Stimulated activated naive B cell treated with anti-CD40 and anti-IgM and Interleukin-4, amounts not matched to agents 10 μg/mL and 1 μg/mL and 100 μg/mL, for 72 hours (primary cell): Measurements from ENCODE around the gene BNIP5.

Source experiments
- ATAC-seq, 2 donors: fragments of 150-1000 bp; cut with Tn5 transposase; replicated peaks; 2 replicates each; pipeline ENCODE4 v1.10.0; 2021; ENCODE audit warnings: moderate library complexity in 1 of 2
- DNase-seq: peaks from one replicate; pipeline ENCODE4 v3.0.0; 2021
- H3K27ac Mint-ChIP-seq: one replicate; pipeline ENCODE4 v1.8.0; 2022; ENCODE audit warnings: mild to moderate bottlenecking, mixed read lengths
- H3K27me3 Mint-ChIP-seq, 2 donors: one replicate each; pipeline ENCODE4 v1.8.0; 2022; ENCODE audit warnings: mixed read lengths in 2 of 2
- H3K36me3 Mint-ChIP-seq, 2 donors: one replicate each; pipeline ENCODE4 v1.8.0; 2022; ENCODE audit warnings: mixed read lengths in 2 of 2, mild to moderate bottlenecking in 1 of 2
- H3K4me1 Mint-ChIP-seq, 2 donors: one replicate each; pipeline ENCODE4 v1.8.0; 2022; ENCODE audit warnings: mixed read lengths in 2 of 2, mild to moderate bottlenecking in 1 of 2
- H3K4me3 Mint-ChIP-seq, 2 donors: one replicate each; pipeline ENCODE4 v1.8.0; 2022; ENCODE audit warnings: mild to moderate bottlenecking in 2 of 2, mixed read lengths in 2 of 2, moderate library complexity in 1 of 2
- H3K9me3 Mint-ChIP-seq, 2 donors: one replicate each; pipeline ENCODE4 v1.8.0; 2022; ENCODE audit warnings: mixed read lengths in 2 of 2, mild to moderate bottlenecking in 1 of 2

BNIP5 gene

DNA sequence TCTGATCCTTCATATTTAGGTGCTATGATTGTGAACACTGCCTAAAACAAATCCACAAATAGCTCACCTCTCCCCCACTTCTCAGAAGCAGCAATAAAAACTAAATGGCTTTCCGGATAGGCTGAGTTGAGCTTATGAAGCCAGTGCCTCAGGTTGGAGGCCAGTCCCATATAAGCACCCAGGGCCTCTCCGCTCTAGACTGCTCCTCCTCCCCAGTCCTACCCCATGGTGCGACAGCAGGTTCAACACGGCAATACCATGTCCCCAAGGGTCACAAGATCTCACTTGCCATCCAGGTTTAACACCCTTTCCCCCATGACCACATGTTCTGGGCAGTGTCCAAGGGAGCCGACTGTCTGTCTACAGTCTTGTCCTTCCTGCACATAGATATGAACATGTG, 20.8 kb downstream of the BNIP5 start:
- ATAC-seq (no peak), DNase-seq (no peak)
- Mint-ChIP-seq H3K27me3 (peaks cover 0 to 11% of the 10 kb centered on the region in 2 donors), H3K9me3 (no peaks in the 10 kb centered on the region), H3K27ac (no peak overlapping the region), H3K4me1 (peaks cover 12 to 15% of the 10 kb centered on the region in 2 donors), H3K36me3 (no peaks in the 10 kb centered on the region), H3K4me3 (no peak overlapping the region)

DNA sequence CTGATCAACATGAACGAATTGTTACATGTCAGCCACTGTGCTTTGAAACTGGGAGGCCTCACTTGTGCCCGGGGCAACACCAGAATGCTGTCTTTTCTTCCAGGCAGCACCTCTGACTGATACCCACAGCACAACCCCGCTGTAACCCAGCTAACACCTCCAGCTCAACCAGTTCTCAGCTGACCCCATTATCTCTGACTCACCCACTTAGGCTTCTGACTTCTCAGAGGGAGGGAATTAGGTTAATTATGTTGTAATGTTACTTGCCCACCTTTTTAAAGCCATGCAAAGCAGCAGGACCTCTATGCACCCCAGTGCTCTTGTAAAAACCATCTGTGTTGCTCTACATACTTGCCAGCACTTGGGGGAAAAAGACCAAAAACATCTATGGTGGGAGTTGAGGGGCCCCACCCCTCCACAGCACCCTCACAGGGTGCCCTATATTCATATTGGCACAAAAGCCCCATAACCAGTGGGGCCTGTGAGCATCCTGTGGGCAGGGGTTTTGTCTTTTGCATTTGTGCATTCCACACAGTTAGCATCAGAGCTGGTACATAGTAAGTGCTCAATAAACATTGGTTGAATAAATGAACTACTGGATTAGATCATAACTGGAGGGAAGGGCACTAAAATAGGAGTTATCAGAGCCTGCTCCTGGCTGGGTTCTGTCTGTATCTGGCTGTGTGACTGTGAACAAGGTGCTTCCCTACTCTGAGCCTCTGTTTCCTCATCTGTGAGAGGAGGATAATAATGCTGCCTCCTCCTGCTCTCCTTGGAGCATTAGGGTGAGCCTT, 22.3 kb downstream of the BNIP5 start:
- ATAC-seq (no peak), DNase-seq (no peak)
- H3K27ac Mint-ChIP-seq: peak overlapping the region; percentile 76
- H3K4me1 Mint-ChIP-seq: peaks cover 12 to 15% of the 10 kb centered on the region in 2 donors
- H3K9me3 Mint-ChIP-seq: peaks cover 2 to 3% of the 10 kb centered on the region in 2 donors
- no peaks in the 10 kb centered on the region for H3K36me3 Mint-ChIP-seq
- no peak overlapping the region for H3K4me3 Mint-ChIP-seq
- H3K27me3 Mint-ChIP-seq: peaks cover 0 to 13% of the 10 kb centered on the region in 2 donors

DNA sequence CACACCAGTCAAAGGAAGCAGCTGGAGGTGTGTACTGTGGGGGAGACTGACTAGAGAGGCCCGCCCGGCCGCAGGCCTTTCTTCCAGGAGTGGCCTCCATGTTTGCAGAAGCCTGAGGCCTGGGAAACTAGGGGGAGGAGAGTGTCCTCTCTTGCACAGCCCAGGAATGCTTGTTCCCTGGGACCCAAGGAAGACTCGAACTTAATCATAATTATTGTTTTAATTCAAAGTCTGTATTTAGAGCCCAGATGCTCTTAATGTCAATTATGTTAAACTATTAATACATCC, 23.1 kb downstream of the BNIP5 start:
- peaks cover 12 to 15% of the 10 kb centered on the region in 2 donors for H3K4me1 Mint-ChIP-seq
- H3K4me3 Mint-ChIP-seq: no peak overlapping the region

DNA sequence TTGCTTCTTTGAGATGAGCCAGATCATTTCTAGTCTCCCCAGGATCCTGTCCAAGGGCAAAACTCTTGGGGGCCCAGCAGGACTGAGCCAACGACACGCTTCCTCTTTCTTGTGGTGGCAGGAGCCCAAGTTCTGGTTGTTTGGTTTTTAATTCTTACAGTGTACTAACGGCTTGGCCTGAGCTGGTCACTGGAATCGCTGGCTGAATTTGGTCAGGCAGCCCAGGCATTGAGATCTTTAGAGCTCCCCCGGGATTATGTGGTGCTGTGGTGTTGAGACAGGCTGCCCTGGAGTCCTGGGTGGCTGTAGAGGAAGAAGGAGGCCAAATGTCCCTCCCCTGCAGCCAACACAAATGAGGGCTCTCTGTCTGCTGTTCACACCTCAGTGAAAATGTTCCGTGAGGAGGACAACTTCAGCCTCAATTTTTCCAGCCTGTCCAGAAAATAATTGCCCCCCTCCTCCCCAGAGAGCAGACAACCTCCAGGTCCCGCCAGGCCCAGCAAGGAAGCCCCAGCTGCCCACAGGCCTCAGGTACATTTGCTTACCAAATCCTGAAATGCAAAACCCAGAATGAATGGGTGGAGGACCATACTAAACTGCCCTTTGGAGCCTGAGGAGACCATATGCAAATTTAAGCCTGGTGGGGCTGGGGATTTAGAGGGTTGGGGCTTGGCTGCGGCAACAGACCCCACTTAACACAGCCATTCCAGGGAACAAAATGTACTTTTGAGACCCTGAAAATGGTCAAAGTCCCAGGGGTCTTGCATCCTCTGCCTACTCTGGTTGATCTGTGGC, 23.6 kb downstream of the BNIP5 start:
- Mint-ChIP-seq H3K9me3 (peaks cover 2 to 3% of the 10 kb centered on the region in 2 donors), H3K4me3 (no peak overlapping the region), H3K36me3 (no peaks in the 10 kb centered on the region), H3K27ac (peak overlapping the region; percentile 57), H3K4me1 (peaks cover 12 to 15% of the 10 kb centered on the region in 2 donors), H3K27me3 (peaks cover 0 to 13% of the 10 kb centered on the region in 2 donors)
- ATAC-seq: peak; percentile 89 to 92
- no peak for DNase-seq

More for the DNA sequence above, 23.1 kb downstream of the BNIP5 start:
- H3K36me3 Mint-ChIP-seq: no peaks in the 10 kb centered on the region
- H3K27ac Mint-ChIP-seq: no peak overlapping the region
- H3K9me3 Mint-ChIP-seq: peaks cover 2 to 3% of the 10 kb centered on the region in 2 donors
- peaks cover 0 to 13% of the 10 kb centered on the region in 2 donors for H3K27me3 Mint-ChIP-seq
- ATAC-seq (no peak), DNase-seq (no peak)

DNA sequence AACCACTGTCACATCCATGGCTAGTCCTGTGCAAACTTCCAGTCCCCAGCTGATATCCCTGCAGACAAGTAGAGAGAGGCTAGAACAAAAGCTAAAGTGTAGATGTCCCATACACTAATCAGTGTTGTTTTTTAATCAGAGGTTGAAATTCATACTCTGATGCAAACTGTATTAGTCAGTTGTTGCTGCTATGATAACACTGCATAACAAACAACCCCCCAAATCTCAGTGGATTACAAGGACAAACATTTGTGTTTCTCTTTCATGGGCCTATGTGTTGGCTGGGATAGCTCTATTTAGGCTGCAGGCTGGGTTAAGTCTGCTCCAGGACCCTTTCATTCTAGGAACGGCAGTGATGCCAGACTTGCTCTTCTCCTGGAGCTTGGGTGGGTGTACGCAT, 26.8 kb downstream of the BNIP5 start:
- peaks cover 2 to 3% of the 10 kb centered on the region in 2 donors for H3K9me3 Mint-ChIP-seq
- H3K4me1 Mint-ChIP-seq: peaks cover 12 to 15% of the 10 kb centered on the region in 2 donors
- no peak for ATAC-seq
- H3K27me3 Mint-ChIP-seq: peaks cover 6 to 7% of the 10 kb centered on the region in 2 donors
- DNase-seq: no peak
- H3K27ac Mint-ChIP-seq: no peak overlapping the region
- H3K36me3 Mint-ChIP-seq: no peaks in the 10 kb centered on the region
- no peak overlapping the region for H3K4me3 Mint-ChIP-seq

DNA sequence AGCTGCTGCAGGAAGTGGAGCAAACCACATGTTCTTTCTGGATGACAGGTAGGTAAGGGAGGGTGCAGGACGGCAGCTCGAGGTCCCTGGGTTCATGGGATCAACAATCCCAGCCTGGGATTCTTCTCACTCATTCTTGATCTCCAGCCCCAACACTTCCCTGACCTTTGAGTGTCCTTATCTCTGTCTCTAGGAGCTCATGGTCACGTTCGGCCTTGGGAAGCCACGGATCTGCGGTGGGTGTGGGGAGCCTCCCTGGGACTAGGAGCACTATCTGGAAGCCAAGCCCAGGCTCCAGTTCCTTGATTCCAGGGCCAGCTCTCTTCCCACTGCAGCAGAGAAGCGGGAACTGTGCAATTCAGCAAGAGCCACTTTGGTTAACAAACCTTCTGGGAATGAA, 27.5 kb downstream of the BNIP5 start:
- Mint-ChIP-seq H3K36me3 (no peaks in the 10 kb centered on the region), H3K27ac (peak overlapping the region; percentile 51), H3K4me3 (no peak overlapping the region), H3K4me1 (peaks cover 12 to 15% of the 10 kb centered on the region in 2 donors), H3K9me3 (peaks cover 2 to 3% of the 10 kb centered on the region in 2 donors), H3K27me3 (peaks cover 6 to 7% of the 10 kb centered on the region in 2 donors)
- DNase-seq: no peak
- ATAC-seq: no peak

DNA sequence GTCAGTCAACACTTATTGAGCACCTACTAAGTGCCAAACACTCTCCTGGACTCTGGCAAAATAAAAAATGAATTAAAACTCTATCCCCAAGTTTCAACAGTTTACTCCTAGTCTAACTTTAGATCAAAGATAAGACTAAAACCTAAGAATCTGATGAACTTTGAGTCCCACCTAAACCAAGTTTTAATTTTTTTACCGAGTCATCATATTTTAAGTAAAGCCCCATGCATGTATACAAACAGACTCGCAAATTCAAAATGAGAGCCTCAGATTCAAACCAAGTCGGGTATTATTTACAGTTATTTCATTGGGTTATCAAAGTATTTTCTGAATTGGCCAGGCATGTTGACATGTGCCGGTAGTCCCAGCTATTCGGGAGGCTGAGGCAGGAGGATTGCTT, 28.2 kb downstream of the BNIP5 start:
- no peak for DNase-seq
- H3K27me3 Mint-ChIP-seq: peaks cover 6 to 7% of the 10 kb centered on the region in 2 donors
- H3K4me1 Mint-ChIP-seq: peaks cover 11 to 15% of the 10 kb centered on the region in 2 donors
- no peak for ATAC-seq
- no peak overlapping the region for H3K4me3 Mint-ChIP-seq
- peaks cover 2 to 3% of the 10 kb centered on the region in 2 donors for H3K9me3 Mint-ChIP-seq
- no peak overlapping the region for H3K27ac Mint-ChIP-seq
- no peaks in the 10 kb centered on the region for H3K36me3 Mint-ChIP-seq

DNA sequence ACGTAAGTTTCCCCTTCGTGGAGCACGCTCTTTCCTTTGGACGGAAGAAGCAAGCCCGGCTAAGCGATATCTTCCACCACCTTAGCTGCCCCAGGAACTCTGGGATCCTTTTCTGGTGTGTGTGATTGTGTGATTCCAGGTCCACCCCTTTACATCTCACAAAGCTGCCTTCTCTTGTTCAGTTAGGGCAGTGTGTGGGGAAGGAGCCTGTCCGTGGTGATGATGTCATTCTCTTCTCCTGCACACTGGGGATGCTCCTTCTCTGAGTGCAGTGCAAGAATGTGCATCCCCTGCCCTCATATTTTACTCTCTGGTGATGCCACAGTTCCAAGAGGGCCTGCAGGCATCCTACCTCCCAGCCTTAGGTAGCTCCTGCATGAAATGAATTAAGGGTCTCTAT, 30.3 kb downstream of the BNIP5 start:
- no peak overlapping the region for H3K27ac Mint-ChIP-seq
- H3K4me3 Mint-ChIP-seq: no peak overlapping the region
- H3K4me1 Mint-ChIP-seq: peaks cover 4 to 8% of the 10 kb centered on the region in 2 donors
- H3K9me3 Mint-ChIP-seq: peaks cover 2 to 3% of the 10 kb centered on the region in 2 donors
- H3K36me3 Mint-ChIP-seq: no peaks in the 10 kb centered on the region
- no peak for ATAC-seq
- peaks cover 14% of the 10 kb centered on the region in 2 donors for H3K27me3 Mint-ChIP-seq
- no peak for DNase-seq

DNA sequence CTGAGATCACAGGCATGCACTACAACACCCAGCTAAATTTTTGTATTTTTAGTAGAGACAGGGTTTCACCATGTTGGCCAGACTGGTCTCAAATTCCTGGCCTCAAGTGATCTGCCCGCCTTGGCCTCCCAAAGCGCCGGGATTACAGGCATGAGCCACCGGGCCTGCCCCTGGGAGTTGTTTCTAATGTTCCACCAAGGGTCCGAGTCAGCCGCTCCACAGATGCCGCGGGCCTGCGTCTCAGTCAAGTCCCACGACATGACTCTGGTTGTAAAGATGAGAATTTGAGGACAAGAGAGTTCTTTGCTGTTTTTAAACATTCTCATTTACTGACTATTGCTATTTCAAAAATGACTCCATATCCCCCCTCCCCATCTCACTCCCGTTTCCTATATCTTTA, 30.8 kb downstream of the BNIP5 start:
- H3K4me3 Mint-ChIP-seq: no peak overlapping the region
- peaks cover 13 to 18% of the 10 kb centered on the region in 2 donors for H3K27me3 Mint-ChIP-seq
- H3K4me1 Mint-ChIP-seq: peaks cover 4 to 8% of the 10 kb centered on the region in 2 donors
- no peaks in the 10 kb centered on the region for H3K36me3 Mint-ChIP-seq
- DNase-seq (no peak), ATAC-seq (no peak)
- H3K9me3 Mint-ChIP-seq: peaks cover 2 to 3% of the 10 kb centered on the region in 2 donors
- H3K27ac Mint-ChIP-seq: no peak overlapping the region

DNA sequence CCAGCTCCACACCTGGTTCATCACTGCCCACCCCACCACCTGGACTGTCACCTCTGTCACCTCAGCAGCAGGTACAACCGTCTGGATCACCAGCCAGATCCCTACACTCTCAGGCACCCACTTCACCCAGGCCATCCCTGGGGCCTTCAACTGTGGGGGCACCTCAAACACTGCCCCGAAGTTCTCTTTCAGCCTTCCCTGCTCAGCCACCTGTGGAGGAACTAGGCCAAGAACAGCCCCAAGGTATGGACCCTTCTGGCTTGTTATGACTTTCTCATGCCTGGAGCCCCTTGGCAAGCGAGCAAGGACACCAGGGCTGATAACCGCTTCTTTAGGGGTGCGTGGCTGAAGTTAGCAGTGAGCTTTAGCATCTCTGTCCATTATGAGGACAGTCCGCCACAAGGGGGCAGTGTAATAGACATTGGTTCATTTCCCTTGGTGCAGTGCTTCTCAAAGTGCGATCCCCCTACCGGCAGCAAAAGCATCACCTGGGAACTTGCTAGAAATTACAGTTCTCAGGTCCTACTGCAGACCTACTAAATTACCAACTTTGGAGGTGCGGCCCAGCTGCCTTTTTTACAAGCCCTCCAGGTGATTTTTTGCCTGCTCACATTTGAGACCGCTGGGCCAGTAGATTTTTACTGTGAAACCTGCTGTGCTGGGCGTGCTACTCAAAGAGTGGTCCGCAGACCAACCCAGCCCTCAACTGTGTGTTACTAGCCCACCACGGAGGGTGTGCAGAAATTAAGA, 34.3 kb downstream of the BNIP5 start:
- Mint-ChIP-seq H3K27me3 (peaks cover 30 to 40% of the 10 kb centered on the region in 2 donors), H3K9me3 (no peaks in the 10 kb centered on the region), H3K4me1 (peaks cover 4 to 8% of the 10 kb centered on the region in 2 donors), H3K4me3 (no peak overlapping the region), H3K36me3 (no peaks in the 10 kb centered on the region), H3K27ac (peak overlapping the region; percentile 81)
- peak; percentile 84 for DNase-seq
- peak; percentile 99 for ATAC-seq

DNA sequence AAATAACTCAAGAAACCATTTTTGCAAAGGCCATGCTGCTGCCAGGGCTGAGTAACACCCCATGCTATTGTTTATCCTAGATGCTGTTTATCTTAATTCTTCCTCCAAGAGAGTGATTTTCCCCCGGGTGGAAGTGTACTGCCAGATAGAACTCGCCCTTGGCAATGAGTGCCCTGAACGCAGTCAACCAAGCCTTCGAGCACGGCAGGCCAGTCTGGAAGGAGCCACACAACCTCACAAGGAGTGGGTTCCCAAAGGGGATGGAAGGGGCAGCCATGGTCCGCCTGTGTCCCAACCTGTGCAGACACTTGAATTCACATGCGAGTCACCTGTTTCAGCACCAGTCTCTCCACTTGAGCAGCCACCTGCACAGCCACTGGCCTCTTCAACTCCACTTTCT, 34.9 kb downstream of the BNIP5 start:
- H3K27ac Mint-ChIP-seq: no peak overlapping the region

DNA sequence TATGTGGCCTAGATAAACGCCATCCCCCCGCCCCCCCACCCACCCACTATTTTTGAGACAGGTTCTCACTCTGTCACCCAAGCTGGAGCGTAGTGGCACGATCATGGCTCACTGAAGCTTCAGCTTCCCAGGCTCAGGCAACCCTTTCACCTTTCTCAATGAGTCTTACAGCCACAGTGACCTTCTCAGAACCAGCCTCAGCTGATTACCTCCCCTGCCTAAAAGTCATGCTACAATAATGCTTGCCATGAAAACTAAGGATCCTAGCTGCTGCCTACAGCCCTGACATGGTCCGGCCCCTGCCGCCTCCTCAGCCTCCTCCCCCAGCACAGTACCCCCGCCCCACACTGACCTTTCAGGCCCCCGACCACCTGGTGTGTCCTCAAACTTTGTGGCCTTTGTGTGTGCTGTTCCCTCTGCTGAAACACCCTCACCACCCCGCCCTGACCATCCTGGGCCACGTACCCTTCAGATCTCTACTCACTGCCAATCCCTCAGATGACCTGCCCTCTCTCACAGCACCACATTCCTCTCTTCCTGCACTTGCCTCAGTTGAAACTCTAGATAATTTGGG, 35.5 kb downstream of the BNIP5 start:
- Mint-ChIP-seq H3K27ac (no peak overlapping the region), H3K4me3 (no peak overlapping the region), H3K4me1 (peaks cover 4 to 8% of the 10 kb centered on the region in 2 donors), H3K9me3 (no peaks in the 10 kb centered on the region), H3K27me3 (peaks cover 30 to 36% of the 10 kb centered on the region in 2 donors), H3K36me3 (no peaks in the 10 kb centered on the region)
- no peak for ATAC-seq
- no peak for DNase-seq

More for the DNA sequence above, 34.9 kb downstream of the BNIP5 start:
- Mint-ChIP-seq H3K36me3 (no peaks in the 10 kb centered on the region), H3K27me3 (peaks cover 30 to 42% of the 10 kb centered on the region in 2 donors), H3K4me3 (no peak overlapping the region), H3K4me1 (peaks cover 4 to 8% of the 10 kb centered on the region in 2 donors), H3K9me3 (no peaks in the 10 kb centered on the region)
- ATAC-seq (no peak), DNase-seq (no peak)

DNA sequence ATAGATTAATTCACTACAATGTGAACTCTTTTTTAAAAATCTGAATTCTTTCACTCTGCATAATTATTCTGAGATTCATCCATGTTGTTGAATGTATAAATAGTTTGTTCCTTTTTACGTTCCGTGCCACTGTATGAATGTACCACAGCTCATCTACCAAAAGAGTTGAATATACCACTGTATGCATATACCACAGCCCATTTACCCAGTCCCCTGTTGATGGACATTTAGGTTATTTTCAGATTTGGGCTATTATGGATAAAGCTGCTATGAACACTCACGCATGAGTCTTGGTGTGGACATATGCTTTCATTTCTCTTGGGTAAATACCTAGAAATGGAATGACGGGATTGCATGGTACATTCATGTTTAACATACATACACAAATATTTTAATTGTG, 38.7 kb downstream of the BNIP5 start:
- Mint-ChIP-seq H3K4me1 (peaks cover 4 to 8% of the 10 kb centered on the region in 2 donors), H3K36me3 (no peaks in the 10 kb centered on the region), H3K27ac (no peak overlapping the region), H3K9me3 (no peaks in the 10 kb centered on the region), H3K27me3 (peaks cover 35 to 40% of the 10 kb centered on the region in 2 donors), H3K4me3 (no peak overlapping the region)
- no peak for ATAC-seq
- no peak for DNase-seq

DNA sequence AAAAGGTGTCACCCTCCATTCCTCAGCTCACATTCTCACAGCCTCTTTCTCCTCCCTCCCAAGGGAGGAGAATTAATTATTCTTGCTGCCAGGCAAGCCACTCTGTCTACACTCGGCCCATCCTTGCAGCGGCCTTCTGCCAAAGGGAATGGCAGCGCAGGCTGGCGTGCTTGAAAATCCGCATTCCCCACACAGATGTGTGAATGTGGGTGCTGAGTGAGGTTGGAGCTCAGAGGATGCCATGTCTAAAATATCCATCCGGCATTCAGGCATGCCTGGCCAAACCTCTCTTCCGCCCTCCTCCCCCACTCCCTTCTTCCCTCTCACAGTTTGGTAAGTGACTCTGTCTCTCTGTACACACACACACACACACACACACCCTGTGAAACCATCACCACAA, 39.2 kb downstream of the BNIP5 start:
- no peak for DNase-seq
- no peak overlapping the region for H3K27ac Mint-ChIP-seq
- peaks cover 4 to 5% of the 10 kb centered on the region in 2 donors for H3K4me1 Mint-ChIP-seq
- H3K27me3 Mint-ChIP-seq: peaks cover 36 to 40% of the 10 kb centered on the region in 2 donors
- no peaks in the 10 kb centered on the region for H3K9me3 Mint-ChIP-seq
- H3K4me3 Mint-ChIP-seq: no peak overlapping the region
- H3K36me3 Mint-ChIP-seq: no peaks in the 10 kb centered on the region
- ATAC-seq: no peak
